ENCODE results near the gene RHOG. TPM values are rescaled to one million over a fixed set of nuclear protein-coding genes. Genes with fewer than 3 reads are reported as not detected.

The RHOG gene
- total RNA-seq, 1 experiment from 2014 or later, result 26.4 TPM

- Histone ChIP-seq H2AK5ac (ENCODE audit: insufficient read length, low read length) (no peak overlapping the region), H3K79me2 (ENCODE audit: insufficient read depth, low read length) (0 out of 2 replicates have a peak, but pooled peaks cover 2% of the 10 kb centered on the region), H3K14ac (ENCODE audit: insufficient read depth, low read length) (no peak overlapping the region; the same call in 1 of the 2 replicates), H3K56ac (ENCODE audit: insufficient read length, low read depth, low read length) (no peak overlapping the region), H3K23ac (ENCODE audit: insufficient read length, low read depth, low read length) (no peak overlapping the region), H3K23me2 (ENCODE audit: insufficient read length, low read depth, low read length, poor library complexity, severe bottlenecking) (peaks cover 9% of the 10 kb centered on the region), H4K91ac (ENCODE audit: insufficient read length, low read depth, low read length) (no peak overlapping the region), H3K18ac (ENCODE audit: insufficient read length, low read depth, low read length) (no peak overlapping the region), H3K27me3 (ENCODE audit: insufficient read depth, low read length) (no peaks in the 10 kb centered on the region), H3K9ac (ENCODE audit: extremely low read depth, insufficient read length, low read length) (no peak overlapping the region), H3K79me1 (ENCODE audit: insufficient read depth, low read depth, low read length, poor library complexity, severe bottlenecking) (no peaks in the 10 kb centered on the region), H4K5ac (ENCODE audit: insufficient read length, low read depth, low read length) (no peak overlapping the region), H3K4ac (ENCODE audit: low read depth, low read length) (no peak overlapping the region), H4K20me1 (ENCODE audit: control insufficient read depth, insufficient read depth, insufficient read length) (no peaks in the 10 kb centered on the region), H2BK12ac (ENCODE audit: insufficient read length, low read depth, low read length) (no peak overlapping the region), H3K9me3 (ENCODE audit: control insufficient read depth, low read depth, low read length) (no peaks in the 10 kb centered on the region), H2BK15ac (ENCODE audit: low read depth, low read length) (no peak overlapping the region), H4K8ac (replicated peaks; ENCODE audit: insufficient read length, low read depth, low read length) (no peak overlapping the region), H2AFZ (ENCODE audit: low read length) (no peak overlapping the region), H3T11ph (ENCODE audit: low read length) (no peak overlapping the region), H3K4me1 (ENCODE audit: insufficient read depth, low read length) (no peaks in the 10 kb centered on the region), H2BK5ac (ENCODE audit: insufficient read length, low read length) (no peak overlapping the region), H2BK120ac (ENCODE audit: low read depth, low read length, poor library complexity, severe bottlenecking) (no peak overlapping the region), H2BK20ac (ENCODE audit: low read depth, low read length, poor library complexity, severe bottlenecking) (no peak overlapping the region), H3K27ac (ENCODE audit: insufficient read length, low read depth, low read length) (no peak overlapping the region), H3K4me2 (ENCODE audit: insufficient read depth, insufficient read length, low read length) (no peak overlapping the region)
- no peak overlapping the region for H3K4me3 Mint-ChIP-seq
- no peak overlapping the region for H3K27ac Mint-ChIP-seq
- TF ChIP-seq CTCF (conservative IDR thresholded peaks at IDR 0.05), result no peak
- H3K9me3 Mint-ChIP-seq, result no peaks in the 10 kb centered on the region
- no CpG with 5 or more reads among the region's 4 CpGs for WGBS (ENCODE audit: extremely low coverage, insufficient read length, low lambda C conversion rate)
- no peaks in the 10 kb centered on the region for H3K27me3 Mint-ChIP-seq (ENCODE audit: low read depth)
- H3K4me1 Mint-ChIP-seq, result peaks cover 18 to 19% of the 10 kb centered on the region in 2 experiments
- peaks cover 0 to 5% (median 0%) of the 10 kb centered on the region in 3 experiments; a peak in 2 of 7 replicates for H3K36me3 Mint-ChIP-seq (ENCODE audit: insufficient read depth in 1 of 3, low read depth in 3 of 3)
- no peak for DNase-seq
Measured at GRCh38 chr11:3810951-3811350, 29.8 kb downstream of the RHOG start.

All from H9 (cell line).